Measurements from ENCODE around the gene ATP2B1.

DNA sequence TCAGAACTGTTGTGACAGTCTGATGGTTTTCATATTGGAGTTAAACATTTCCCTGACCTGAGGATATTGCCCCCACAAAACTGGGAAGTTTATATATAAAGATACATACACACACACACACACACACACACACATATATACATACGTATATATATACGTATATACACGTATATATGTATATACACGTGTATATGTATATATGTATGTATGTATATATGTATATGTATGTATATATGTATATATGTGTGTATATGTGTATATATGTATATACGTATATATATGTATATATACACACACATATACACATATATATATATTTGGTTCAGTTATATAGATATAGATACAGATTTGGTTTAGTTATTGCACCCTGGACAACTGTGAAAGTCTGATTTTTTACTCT, 65.7 kb downstream of the ATP2B1 start:
- TF ChIP-seq, protein P1, sequence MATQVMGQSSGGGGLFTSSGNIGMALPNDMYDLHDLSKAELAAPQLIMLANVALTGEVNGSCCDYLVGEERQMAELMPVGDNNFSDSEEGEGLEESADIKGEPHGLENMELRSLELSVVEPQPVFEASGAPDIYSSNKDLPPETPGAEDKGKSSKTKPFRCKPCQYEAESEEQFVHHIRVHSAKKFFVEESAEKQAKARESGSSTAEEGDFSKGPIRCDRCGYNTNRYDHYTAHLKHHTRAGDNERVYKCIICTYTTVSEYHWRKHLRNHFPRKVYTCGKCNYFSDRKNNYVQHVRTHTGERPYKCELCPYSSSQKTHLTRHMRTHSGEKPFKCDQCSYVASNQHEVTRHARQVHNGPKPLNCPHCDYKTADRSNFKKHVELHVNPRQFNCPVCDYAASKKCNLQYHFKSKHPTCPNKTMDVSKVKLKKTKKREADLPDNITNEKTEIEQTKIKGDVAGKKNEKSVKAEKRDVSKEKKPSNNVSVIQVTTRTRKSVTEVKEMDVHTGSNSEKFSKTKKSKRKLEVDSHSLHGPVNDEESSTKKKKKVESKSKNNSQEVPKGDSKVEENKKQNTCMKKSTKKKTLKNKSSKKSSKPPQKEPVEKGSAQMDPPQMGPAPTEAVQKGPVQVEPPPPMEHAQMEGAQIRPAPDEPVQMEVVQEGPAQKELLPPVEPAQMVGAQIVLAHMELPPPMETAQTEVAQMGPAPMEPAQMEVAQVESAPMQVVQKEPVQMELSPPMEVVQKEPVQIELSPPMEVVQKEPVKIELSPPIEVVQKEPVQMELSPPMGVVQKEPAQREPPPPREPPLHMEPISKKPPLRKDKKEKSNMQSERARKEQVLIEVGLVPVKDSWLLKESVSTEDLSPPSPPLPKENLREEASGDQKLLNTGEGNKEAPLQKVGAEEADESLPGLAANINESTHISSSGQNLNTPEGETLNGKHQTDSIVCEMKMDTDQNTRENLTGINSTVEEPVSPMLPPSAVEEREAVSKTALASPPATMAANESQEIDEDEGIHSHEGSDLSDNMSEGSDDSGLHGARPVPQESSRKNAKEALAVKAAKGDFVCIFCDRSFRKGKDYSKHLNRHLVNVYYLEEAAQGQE (IDR thresholded peaks at IDR 0.05; ENCODE audit: insufficient read depth in 1 of 2, low read depth in 2 of 2, low read length in 2 of 2) = no peak
- TF ChIP-seq TAF1 (IDR thresholded peaks at IDR 0.05; ENCODE audit: borderline replicate concordance, insufficient read depth, low read length) = no peak
- TF ChIP-seq POLR2AphosphoS5 (IDR thresholded peaks at IDR 0.05; ENCODE audit: low read depth, low read length) = no peak
- no peak for TF ChIP-seq SIN3A (IDR thresholded peaks at IDR 0.05; ENCODE audit: borderline replicate concordance, insufficient read depth, low read length)
- no peak for TF ChIP-seq FOXP2 (optimal IDR thresholded peaks at IDR 0.05; ENCODE audit: borderline replicate concordance, extremely low read depth, extremely low read length, insufficient read depth)
